Endothelial cell of umbilical vein (primary cell): ENCODE data around the gene ZNF33B. TPM values are rescaled to one million over a fixed set of nuclear protein-coding genes. Genes with fewer than 3 reads are reported as not detected.

Experiments
- BruUV-seq: library from RNA; stranded (reverse); fragments of 400-500 nt; replicated peaks from 2 replicates; lab custom pipeline; 2021; lab: Mats Ljungman, UMichigan
- CTCF ChIA-PET: fragments of 300-600, 350-600 bp; sonication (Branson Sonifier 250); formaldehyde crosslinking; loops from one replicate; lab custom pipeline; 2021; ENCODE audit warnings: antibody characterized with exemption, inconsistent platforms; lab: Charles Lee
- POLR2A ChIA-PET: fragments of 300-600, 350-600 bp; sonication (Branson Sonifier 250); formaldehyde crosslinking; loops from one replicate; lab custom pipeline; 2021; ENCODE audit warnings: antibody characterized with exemption, inconsistent platforms; lab: Charles Lee
- DNase-seq: peaks from one replicate; pipeline ENCODE4 v3.0.0-alpha.2; 2011; ENCODE audit warnings: low read depth, low spot score
- FAIRE-seq: peaks from 2 replicates; lab custom pipeline; 2011; peaks lifted over from hg19 to GRCh38; lab: Jason Lieb, UNC
- H2AFZ ChIP-seq: 2 replicates; pipeline ENCODE4 v1.6.0; 2012; ENCODE audit warnings: low read depth, low read length, control low read depth, inconsistent platforms
- H3K27ac ChIP-seq: 2 replicates; pipeline ENCODE4 v1.5.1; 2011; ENCODE audit warnings: low read depth, mild to moderate bottlenecking, control low read depth, low read length, moderate library complexity; ENCODE audit not compliant: insufficient read depth
- H3K27me3 ChIP-seq, 2 experiments: 2 replicates each; pipeline versions ENCODE4 v1.6.0 to v1.6.1; 2011; ENCODE audit warnings: low read length in 2 of 2, mixed read lengths in 1 of 2; ENCODE audit not compliant: control insufficient read depth in 2 of 2, insufficient read depth in 2 of 2
- H3K36me3 ChIP-seq, 2 experiments: 2 replicates in 1 of 2; 3 replicates in 1 of 2; pipeline ENCODE4 v1.5.1; 2011; ENCODE audit warnings: low read length in 2 of 2, mild to moderate bottlenecking in 1 of 2, moderate library complexity in 1 of 2; ENCODE audit not compliant: control insufficient read depth in 2 of 2, insufficient read depth in 2 of 2; ENCODE audit errors: extremely low read depth in 1 of 2
- H3K4me1 ChIP-seq: 3 replicates; pipeline ENCODE4 v1.5.1; 2011; ENCODE audit warnings: mild to moderate bottlenecking, low read length; ENCODE audit not compliant: control insufficient read depth, insufficient read depth; ENCODE audit errors: extremely low read depth
- H3K4me2 ChIP-seq: 2 replicates; pipeline ENCODE4 v1.6.1; 2011; ENCODE audit warnings: low read length, control low read depth, mixed read lengths; ENCODE audit not compliant: insufficient read depth
- H3K4me3 ChIP-seq, 3 experiments: fragments of 200-600 bp in 1 of 3; sonication (generic), shearing (Covaris generic) in 1 of 3; replicated peaks in 1 of 3; 2 replicates each; pipeline ENCODE4 v1.5.1; 2011 to 2016; ENCODE audit warnings: control low read depth in 3 of 3, low read length in 3 of 3, mild to moderate bottlenecking in 2 of 3, inconsistent platforms in 1 of 3, low read depth in 1 of 3, moderate library complexity in 1 of 3; ENCODE audit not compliant: insufficient read depth in 1 of 3
- H3K79me2 ChIP-seq: 2 replicates; pipeline ENCODE4 v1.6.0; 2012; ENCODE audit warnings: low read length, inconsistent platforms; ENCODE audit not compliant: control insufficient read depth, insufficient read depth
- H3K9ac ChIP-seq: replicated peaks from 2 replicates; pipeline ENCODE3; 2011; ENCODE audit warnings: low read length, control low read depth; ENCODE audit not compliant: insufficient read depth; ENCODE audit errors: extremely low read depth
- H3K9me1 ChIP-seq: replicated peaks from 3 replicates; pipeline ENCODE4 v1.6.0; 2011; ENCODE audit warnings: mild to moderate bottlenecking, low read length; ENCODE audit not compliant: control insufficient read depth, insufficient read depth; ENCODE audit errors: extremely low read depth
- H3K9me3 ChIP-seq: replicated peaks from 2 replicates; pipeline ENCODE4 v1.5.1; 2012; ENCODE audit warnings: low read length, inconsistent platforms; ENCODE audit not compliant: control insufficient read depth, insufficient read depth
- H4K20me1 ChIP-seq: replicated peaks from 2 replicates; pipeline ENCODE3; 2011; ENCODE audit warnings: mild to moderate bottlenecking, low read length; ENCODE audit not compliant: control insufficient read depth, insufficient read depth; ENCODE audit errors: extremely low read depth
- CTCF ChIP-seq, 2 donors: IDR thresholded peaks; 1 replicate in 1 of 2; 2 replicates in 1 of 2; pipeline ENCODE4 v1.5.1; 2011; ENCODE audit warnings: low read length in 2 of 2, mild to moderate bottlenecking in 2 of 2, moderate library complexity in 2 of 2, control low read depth in 1 of 2, inconsistent platforms in 1 of 2, low read depth in 1 of 2; ENCODE audit not compliant: insufficient read depth in 1 of 2; ENCODE audit errors: extremely low read depth in 1 of 2
- EZH2 ChIP-seq: IDR thresholded peaks from 2 replicates; pipeline ENCODE4 v1.6.1; 2012; ENCODE audit warnings: borderline replicate concordance, low read depth, mild to moderate bottlenecking, moderate library complexity, low read length, inconsistent platforms; ENCODE audit not compliant: severe bottlenecking
- FOS ChIP-seq: IDR thresholded peaks from 2 replicates; pipeline ENCODE4 v1.6.1; 2011; ENCODE audit warnings: mild to moderate bottlenecking, low read length, moderate library complexity, borderline replicate concordance; ENCODE audit not compliant: insufficient read depth
- GATA2 ChIP-seq: IDR thresholded peaks from 2 replicates; pipeline ENCODE4 v1.7.0; 2011; ENCODE audit warnings: low read depth, mild to moderate bottlenecking, moderate library complexity, mixed read lengths, low read length; ENCODE audit not compliant: insufficient read length, insufficient read depth
- JUN ChIP-seq: IDR thresholded peaks from 2 replicates; pipeline ENCODE4 v1.6.1; 2011; ENCODE audit warnings: borderline replicate concordance, low read depth; ENCODE audit not compliant: insufficient read length, insufficient read depth
- MAX ChIP-seq: IDR thresholded peaks from 2 replicates; pipeline ENCODE4 v1.6.1; 2011; ENCODE audit not compliant: insufficient read depth, insufficient read length
- MYC ChIP-seq: IDR thresholded peaks from one replicate; pipeline ENCODE4 v1.6.1; 2011; ENCODE audit warnings: mild to moderate bottlenecking, low read depth, low read length
- POLR2A ChIP-seq: IDR thresholded peaks from 2 replicates; pipeline ENCODE4 v1.6.1; 2012; ENCODE audit warnings: low read depth, mild to moderate bottlenecking, control low read depth, low read length
- POLR2AphosphoS5 ChIP-seq: IDR thresholded peaks from 2 replicates; pipeline ENCODE4 v1.6.1; 2012; ENCODE audit warnings: low read depth, mild to moderate bottlenecking, control low read depth, low read length, moderate library complexity; ENCODE audit not compliant: insufficient read depth
- dilution Hi-C: fragments of 300-500 bp; cut with MboI; formaldehyde crosslinking; loops from one replicate; pipeline ENCODE4 v1.15.0; 2019; ENCODE audit warnings: low sequenced_read_pairs; ENCODE audit not compliant: extremely low pct_ligation_motif_present
- intact Hi-C: fragments of 100-400 bp; cut with micrococcal nuclease; formaldehyde crosslinking; loops from one replicate; pipeline ENCODE4 v1.10.0; 2022
- polyA plus RNA-seq, 4 experiments: library from polyadenylated mRNA; depleted of rRNA in 3 of 4; stranded (reverse) in 3 of 4; unstranded in 1 of 4; fragments of >200 nt; gene quantifications; 2 replicates each; pipeline versions ENCODE4 v1.2.1 to v1.2.3, GENCODE V29; 2011 to 2012; ENCODE audit warnings: missing spikeins in 1 of 4
- total RNA-seq: library from RNA; stranded (reverse); gene quantifications from 2 replicates; pipeline ENCODE4 v1.2.3, GENCODE V29; 2021

ZNF33B gene
- total and polyA plus RNA-seq, 2 donors (not counting 3 experiments of a cell fraction or from before 2014, with no cell fraction given): 14.0 to 15.3 TPM

DNA sequence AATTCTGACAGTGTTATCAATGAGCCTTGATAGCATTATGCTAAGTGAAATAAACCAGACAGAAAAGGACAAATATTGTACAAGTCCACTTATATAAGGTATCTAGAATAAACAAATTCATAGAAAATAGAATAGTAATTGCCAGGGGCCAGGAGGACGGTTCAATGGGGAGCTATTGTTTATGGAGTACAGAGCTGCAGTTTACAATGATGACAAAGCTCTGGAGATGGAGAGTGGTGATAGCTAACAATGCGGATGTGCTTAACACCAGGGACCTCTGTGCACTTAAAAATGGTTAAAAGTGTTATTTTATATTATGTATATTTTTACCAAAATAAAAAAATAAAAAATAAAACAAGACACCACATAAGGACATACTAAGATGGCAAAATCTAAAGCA is 46.1 kb upstream of the ZNF33B start:
- Histone ChIP-seq H3K36me3 (no peaks in the 10 kb centered on the region), H3K4me1 (no peaks in the 10 kb centered on the region), H3K79me2 (no peaks in the 10 kb centered on the region), H4K20me1 (no peaks in the 10 kb centered on the region), H3K4me3 (no peak overlapping the region), H2AFZ (no peak overlapping the region), H3K9ac (no peak overlapping the region), H3K27ac (no peak overlapping the region), H3K9me3 (no peaks in the 10 kb centered on the region), H3K27me3 (no peaks in the 10 kb centered on the region), H3K9me1 (no peaks in the 10 kb centered on the region), H3K4me2 (no peak overlapping the region)
- FAIRE-seq (no peak), DNase-seq (no peak)
- dilution Hi-C loops: no loop called here
- no TSS peak for BruUV-seq
- ChIA-PET CTCF (no interaction called here), POLR2A (no interaction called here)
- TF ChIP-seq MAX (no peak), GATA2 (no peak), POLR2AphosphoS5 (no peak), MYC (no peak), FOS (no peak), EZH2 (no peak), POLR2A (no peak), JUN (no peak), CTCF (IDR thresholded peaks at IDR 0.05; ENCODE audit: extremely low read depth in 1 of 2, insufficient read depth in 1 of 2, low read depth in 1 of 2, low read length in 2 of 2) (no peak)
- intact Hi-C loops: no loop called here
